ENCODE data around the gene MARK3.

The MARK3 gene

DNA sequence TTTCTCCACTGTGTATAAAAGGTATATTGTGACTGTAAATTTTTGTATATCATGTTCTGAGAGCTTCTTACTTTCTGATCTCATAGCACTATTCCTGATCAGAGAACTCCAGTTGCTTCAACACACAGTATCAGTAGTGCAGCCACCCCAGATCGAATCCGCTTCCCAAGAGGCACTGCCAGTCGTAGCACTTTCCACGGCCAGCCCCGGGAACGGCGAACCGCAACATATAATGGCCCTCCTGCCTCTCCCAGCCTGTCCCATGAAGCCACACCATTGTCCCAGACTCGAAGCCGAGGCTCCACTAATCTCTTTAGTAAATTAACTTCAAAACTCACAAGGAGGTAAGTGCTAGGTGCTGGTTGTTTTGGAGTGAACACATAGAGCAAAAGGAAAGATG lies 106.5 kb downstream of the MARK3 start:
- Mint-ChIP-seq H3K27me3 (ENCODE audit: low read depth) (no peaks in the 10 kb centered on the region), H3K36me3 (ENCODE audit: low read depth) (peaks cover 46% of the 10 kb centered on the region), H3K27ac (peak overlapping the region in 1 of 3 experiments; percentile 60), H3K4me1 (peaks cover 26% of the 10 kb centered on the region), H3K4me3 (no peak overlapping the region), H3K9me3 (no peaks in the 10 kb centered on the region)
- TF ChIP-seq, protein P1, sequence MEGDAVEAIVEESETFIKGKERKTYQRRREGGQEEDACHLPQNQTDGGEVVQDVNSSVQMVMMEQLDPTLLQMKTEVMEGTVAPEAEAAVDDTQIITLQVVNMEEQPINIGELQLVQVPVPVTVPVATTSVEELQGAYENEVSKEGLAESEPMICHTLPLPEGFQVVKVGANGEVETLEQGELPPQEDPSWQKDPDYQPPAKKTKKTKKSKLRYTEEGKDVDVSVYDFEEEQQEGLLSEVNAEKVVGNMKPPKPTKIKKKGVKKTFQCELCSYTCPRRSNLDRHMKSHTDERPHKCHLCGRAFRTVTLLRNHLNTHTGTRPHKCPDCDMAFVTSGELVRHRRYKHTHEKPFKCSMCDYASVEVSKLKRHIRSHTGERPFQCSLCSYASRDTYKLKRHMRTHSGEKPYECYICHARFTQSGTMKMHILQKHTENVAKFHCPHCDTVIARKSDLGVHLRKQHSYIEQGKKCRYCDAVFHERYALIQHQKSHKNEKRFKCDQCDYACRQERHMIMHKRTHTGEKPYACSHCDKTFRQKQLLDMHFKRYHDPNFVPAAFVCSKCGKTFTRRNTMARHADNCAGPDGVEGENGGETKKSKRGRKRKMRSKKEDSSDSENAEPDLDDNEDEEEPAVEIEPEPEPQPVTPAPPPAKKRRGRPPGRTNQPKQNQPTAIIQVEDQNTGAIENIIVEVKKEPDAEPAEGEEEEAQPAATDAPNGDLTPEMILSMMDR (IDR thresholded peaks at IDR 0.05; ENCODE audit: unreplicated experiment in 3 of 3) = no peak

DNA sequence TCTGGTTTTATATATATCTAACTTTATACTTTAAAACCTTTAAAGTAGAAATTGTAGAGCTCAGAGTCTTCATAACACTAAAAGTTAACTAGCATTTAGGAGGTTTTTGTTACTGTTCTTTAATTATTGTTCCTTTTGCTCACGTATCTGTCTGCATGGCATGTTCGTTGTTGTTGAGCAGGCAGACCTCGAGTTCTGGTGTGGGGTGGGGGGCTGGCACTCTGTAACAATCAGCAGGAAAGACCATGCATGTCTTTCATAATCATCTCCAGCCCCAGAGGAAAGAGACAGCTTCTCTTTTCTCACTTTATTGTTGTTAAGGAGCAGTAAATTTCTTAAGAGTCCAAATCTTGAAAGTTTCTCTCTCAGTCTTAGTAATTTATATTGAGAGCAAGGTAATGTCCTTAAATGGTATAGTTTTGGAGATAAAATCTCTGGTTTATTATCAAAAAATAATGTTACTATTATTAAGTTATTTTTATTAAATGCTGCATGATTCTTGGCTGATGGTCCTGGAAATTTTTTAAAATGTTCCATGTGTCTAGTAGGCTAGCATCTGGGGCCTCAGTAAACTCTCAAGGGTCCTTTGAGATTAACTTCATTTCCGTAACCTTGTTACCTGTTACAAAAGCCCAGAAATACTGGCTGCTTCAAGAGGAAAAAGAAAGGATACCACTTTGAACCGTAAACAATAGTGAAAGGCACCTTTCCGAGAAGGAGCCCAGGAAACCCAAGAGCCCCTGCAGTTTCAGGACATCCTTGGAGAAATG lies 107.1 kb downstream of the MARK3 start:
- H3K36me3 Mint-ChIP-seq (ENCODE audit: low read depth) = peaks cover 48% of the 10 kb centered on the region
- H3K9me3 Mint-ChIP-seq = no peaks in the 10 kb centered on the region
- no peaks in the 10 kb centered on the region for H3K27me3 Mint-ChIP-seq (ENCODE audit: low read depth)

DNA sequence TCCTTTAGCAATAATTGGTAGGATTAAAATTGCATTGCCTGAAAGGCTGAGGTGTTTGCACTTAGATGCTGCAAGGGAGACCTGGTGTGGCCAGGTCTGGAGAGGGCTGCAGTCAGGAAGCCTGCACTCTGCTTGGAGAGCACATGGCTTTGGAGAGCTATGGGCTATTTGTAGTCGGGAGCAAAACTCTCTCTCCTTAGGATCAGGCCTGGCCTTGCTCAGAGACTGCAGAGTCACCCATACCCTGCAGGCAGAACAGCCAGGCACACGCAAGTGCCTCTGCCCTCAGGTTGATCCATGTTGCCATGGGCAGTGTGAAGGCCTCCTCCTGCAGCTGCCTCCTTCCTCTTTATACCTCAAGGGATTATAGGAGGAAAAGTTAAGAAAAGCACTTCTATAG lies 110.6 kb downstream of the MARK3 start:
- H3K9me3 Mint-ChIP-seq = no peaks in the 10 kb centered on the region
- H3K27ac Mint-ChIP-seq = no peak overlapping the region
- peaks cover 11% of the 10 kb centered on the region for H3K4me1 Mint-ChIP-seq
- no peaks in the 10 kb centered on the region for H3K27me3 Mint-ChIP-seq (ENCODE audit: low read depth)
- H3K36me3 Mint-ChIP-seq (ENCODE audit: low read depth) = peaks cover 32% of the 10 kb centered on the region
- TF ChIP-seq, protein P1 (IDR thresholded peaks at IDR 0.05; ENCODE audit: unreplicated experiment in 3 of 3) = no peak
- H3K4me3 Mint-ChIP-seq = no peak overlapping the region

More for the DNA sequence above, 107.1 kb downstream of the MARK3 start:
- Mint-ChIP-seq H3K27ac (no peak overlapping the region), H3K4me3 (no peak overlapping the region), H3K4me1 (peaks cover 26% of the 10 kb centered on the region)
- TF ChIP-seq, protein P1 (IDR thresholded peaks at IDR 0.05; ENCODE audit: unreplicated experiment in 3 of 3) = no peak

DNA sequence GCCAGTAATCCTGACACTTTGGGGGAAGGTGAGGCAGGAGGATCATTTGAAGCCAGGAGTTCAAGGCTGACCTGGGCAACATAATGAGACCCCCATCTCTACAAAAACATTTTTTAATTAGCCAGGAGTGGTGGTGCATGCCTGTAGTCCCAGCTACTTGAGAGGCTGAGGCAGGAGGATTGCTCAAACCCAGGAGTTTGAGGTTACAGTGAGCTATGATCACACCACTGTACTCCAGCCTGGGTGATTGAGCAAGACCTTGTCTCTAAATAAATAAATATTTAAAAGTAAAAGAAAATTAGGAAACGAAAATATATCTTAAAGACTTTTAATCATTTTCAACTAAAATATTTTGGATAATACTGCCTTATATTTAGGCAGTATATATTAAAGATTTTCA lies 111.6 kb downstream of the MARK3 start:
- Mint-ChIP-seq H3K27ac (no peak overlapping the region), H3K36me3 (ENCODE audit: low read depth) (peaks cover 27% of the 10 kb centered on the region), H3K9me3 (no peaks in the 10 kb centered on the region), H3K4me3 (no peak overlapping the region), H3K27me3 (ENCODE audit: low read depth) (no peaks in the 10 kb centered on the region), H3K4me1 (peaks cover 5% of the 10 kb centered on the region)
- TF ChIP-seq, protein P1 (IDR thresholded peaks at IDR 0.05; ENCODE audit: unreplicated experiment in 3 of 3) = no peak

DNA sequence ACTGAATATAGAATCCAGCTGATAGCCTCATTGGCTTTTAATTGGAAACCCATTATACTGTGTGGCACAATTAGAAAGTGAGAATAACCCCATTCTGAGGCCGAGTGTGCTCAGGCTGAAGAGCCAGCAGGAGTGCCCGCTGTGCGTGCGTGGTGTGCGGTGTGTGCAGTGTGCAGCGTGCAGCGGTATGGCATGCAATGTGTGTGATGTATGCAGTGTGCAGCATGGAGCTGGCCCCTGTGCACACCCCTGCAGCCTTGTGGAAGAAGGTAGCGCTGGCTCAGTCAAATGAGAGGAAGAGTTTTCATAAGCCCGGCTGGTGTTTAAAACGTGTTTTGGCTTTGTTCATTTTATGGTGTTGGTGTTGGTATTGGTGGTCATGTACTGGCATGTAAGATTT lies 114.5 kb downstream of the MARK3 start:
- Mint-ChIP-seq H3K36me3 (ENCODE audit: low read depth) (peaks cover 44% of the 10 kb centered on the region), H3K27me3 (ENCODE audit: low read depth) (no peaks in the 10 kb centered on the region), H3K4me3 (no peak overlapping the region), H3K27ac (peak overlapping the region in 2 of 3 experiments; percentile 3 to 21), H3K4me1 (peaks cover 5% of the 10 kb centered on the region), H3K9me3 (no peaks in the 10 kb centered on the region)
- TF ChIP-seq, protein P1 (IDR thresholded peaks at IDR 0.05; ENCODE audit: unreplicated experiment in 3 of 3) = no peak

All from nephron (organoid).